RWPE1 (cell line): ENCODE results near the gene FBXW4.
A peak's percentile ranks its signal among the peaks of the same experiment; 100 is the strongest.

Experiments used
- CTCF ChIA-PET: fragments of 350-600 bp; sonication (Branson Sonifier 250); formaldehyde crosslinking; extraction: SDS; loops from one replicate; lab custom pipeline; 2021; lab: Yijun Ruan, JAX
- POLR2A ChIA-PET: fragments of 400-600 bp; formaldehyde crosslinking; extraction: SDS; loops from one replicate; lab custom pipeline; 2020; ENCODE audit warnings: antibody characterized with exemption; ENCODE audit not compliant: low non-redundant PET; lab: Yijun Ruan, JAX
- DNase-seq: peaks from one replicate; pipeline ENCODE4 v3.0.0; 2012; ENCODE audit warnings: low spot score
- H3K27ac ChIP-seq: fragments of 450-650 bp; 2 replicates; pipeline ENCODE4 v1.5.1; 2017
- CTCF ChIP-seq: fragments of 450-650 bp; conservative IDR thresholded peaks from 2 replicates; pipeline ENCODE4 v1.5.1; 2017; ENCODE audit warnings: low read depth, mild to moderate bottlenecking

Gene FBXW4

GRCh38 chr10:101570428-101571270, 124.3 kb downstream of the FBXW4 start:
- H3K27ac ChIP-seq, result peak overlapping the region; percentile 8
- CTCF ChIA-PET, result interaction anchor here (0.5 to 3.3 kb wide), 24 partner anchors 10 to 1935 kb away, joined by 3 to 43 read pairs (median 4); no protein-coding TSS in a partner anchor
- peak; percentile 50 for TF ChIP-seq CTCF
- POLR2A ChIA-PET, result interaction anchor here (0.5 kb wide), 1 partner anchor 129 kb away, joined by 5 read pairs; no protein-coding TSS in a partner anchor
- no peak for DNase-seq

GRCh38 chr10:101569622-101570427, 125.1 kb downstream of the FBXW4 start:
- TF ChIP-seq CTCF, result peak; percentile 81
- ChIA-PET CTCF (interaction anchor here (0.5 to 3.3 kb wide), 27 partner anchors 9 to 576 kb away, joined by 3 to 43 read pairs (median 4); no protein-coding TSS in a partner anchor), POLR2A (interaction anchor here (0.6 to 0.7 kb wide), 2 partner anchors 17 to 501 kb away, joined by 3 read pairs; no protein-coding TSS in a partner anchor)
- peak; percentile 88 for DNase-seq
- H3K27ac ChIP-seq, result peak overlapping the region; percentile 8

GRCh38 chr10:101569323-101569621, 125.7 kb downstream of the FBXW4 start:
- no peak for TF ChIP-seq CTCF
- no peak for DNase-seq
- H3K27ac ChIP-seq, result no peak overlapping the region
- ChIA-PET CTCF (interaction anchor here (0.5 to 3.3 kb wide), 22 partner anchors 8 to 575 kb away, joined by 3 to 43 read pairs (median 4); no protein-coding TSS in a partner anchor), POLR2A (interaction anchor here (0.6 to 0.7 kb wide), 2 partner anchors 17 to 500 kb away, joined by 3 read pairs; no protein-coding TSS in a partner anchor)

GRCh38 chr10:101568054-101568745, 126.8 kb downstream of the FBXW4 start:
- CTCF ChIA-PET, result interaction anchor here (1.1 to 1.3 kb wide), 2 partner anchors 213 to 354 kb away, joined by 3 to 7 read pairs; no protein-coding TSS in a partner anchor
- POLR2A ChIA-PET, result no interaction called here
- no peak overlapping the region for H3K27ac ChIP-seq
- no peak for DNase-seq
- TF ChIP-seq CTCF, result no peak

- no peak for DNase-seq
- ChIA-PET CTCF (interaction anchor here (1.1 to 1.3 kb wide), 2 partner anchors 214 to 353 kb away, joined by 3 to 7 read pairs; no protein-coding TSS in a partner anchor), POLR2A (no interaction called here)
- TF ChIP-seq CTCF, result no peak
- H3K27ac ChIP-seq, result no peak overlapping the region
These were observed 127.6 kb downstream of the FBXW4 start for GRCh38 chr10:101567165-101568006.
